Ascending aorta (tissue), 2 donors: ENCODE results near the gene EXOSC2. TPM values are rescaled to one million over a fixed set of nuclear protein-coding genes. Genes with fewer than 3 reads are reported as not detected.

Experiments
- DNase-seq, 2 donors: peaks; one replicate each; pipeline ENCODE4 v3.0.0-alpha.2; 2019; ENCODE audit warnings: low spot score in 2 of 2
- H3K27ac ChIP-seq, 2 donors: fragments of 200-600 bp; sonication (generic); one replicate each; pipeline ENCODE4 v1.5.1; 2016 to 2017; ENCODE audit warnings: mild to moderate bottlenecking in 1 of 2
- H3K27me3 ChIP-seq: fragments of 200-600 bp; sonication (generic); one replicate; pipeline ENCODE4 v1.5.1; 2017
- H3K36me3 ChIP-seq, 2 donors: fragments of 200-600 bp; sonication (generic); one replicate each; pipeline ENCODE4 v1.5.1; 2016
- H3K4me1 ChIP-seq, 2 donors: fragments of 200-600 bp; sonication (generic); one replicate each; pipeline ENCODE4 v1.5.1; 2016 to 2017; ENCODE audit warnings: mild to moderate bottlenecking in 1 of 2
- H3K4me3 ChIP-seq, 2 donors: fragments of 200-600 bp; sonication (generic); one replicate each; pipeline ENCODE4 v1.5.1; 2016 to 2017; ENCODE audit warnings: mild to moderate bottlenecking in 1 of 2
- H3K9me3 ChIP-seq, 2 donors: fragments of 200-600 bp; sonication (generic); one replicate each; pipeline ENCODE4 v1.5.1; 2016
- intact Hi-C: fragments of 100-400 bp; cut with DNase I; formaldehyde crosslinking; loops from one replicate; pipeline ENCODE4 v1.15.1; 2023
- total RNA-seq: library from RNA; depleted of rRNA; stranded (reverse); fragments of >200 nt; gene quantifications from one replicate; pipeline ENCODE4 v1.1.0, GENCODE V29; 2016
- TF ChIP-seq, protein P1 (sequence below), 3 experiments: fragments of 200-600 bp in 2 of 3; fragments of 450-650 bp in 1 of 3; sonication (generic) in 2 of 3; IDR thresholded peaks; one replicate each; pipeline ENCODE4 v1.5.1; 2016 to 2019; ENCODE audit warnings: antibody characterized with exemption in 3 of 3, mild to moderate bottlenecking in 1 of 3, moderate library complexity in 1 of 3

EXOSC2 gene
- total RNA-seq, 1 donor from 2014 or later: 20.6 TPM

DNA sequence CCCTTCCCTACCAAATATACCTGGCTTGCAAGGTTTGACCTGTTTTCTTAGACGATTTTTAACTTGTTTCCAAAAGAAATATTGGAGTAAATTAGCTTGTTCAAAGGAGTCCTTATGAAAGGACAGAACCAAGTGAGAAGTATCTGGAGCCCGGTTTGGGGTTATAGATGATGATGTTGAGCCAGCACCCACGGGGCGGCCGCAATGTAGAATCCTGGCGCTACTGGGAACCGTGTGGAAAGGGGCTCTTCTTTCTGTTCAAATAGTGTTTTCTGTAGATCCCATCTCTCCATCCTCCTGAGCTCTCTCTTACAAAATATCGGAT, 517 bp upstream of the EXOSC2 start:
- TF ChIP-seq, protein P1, sequence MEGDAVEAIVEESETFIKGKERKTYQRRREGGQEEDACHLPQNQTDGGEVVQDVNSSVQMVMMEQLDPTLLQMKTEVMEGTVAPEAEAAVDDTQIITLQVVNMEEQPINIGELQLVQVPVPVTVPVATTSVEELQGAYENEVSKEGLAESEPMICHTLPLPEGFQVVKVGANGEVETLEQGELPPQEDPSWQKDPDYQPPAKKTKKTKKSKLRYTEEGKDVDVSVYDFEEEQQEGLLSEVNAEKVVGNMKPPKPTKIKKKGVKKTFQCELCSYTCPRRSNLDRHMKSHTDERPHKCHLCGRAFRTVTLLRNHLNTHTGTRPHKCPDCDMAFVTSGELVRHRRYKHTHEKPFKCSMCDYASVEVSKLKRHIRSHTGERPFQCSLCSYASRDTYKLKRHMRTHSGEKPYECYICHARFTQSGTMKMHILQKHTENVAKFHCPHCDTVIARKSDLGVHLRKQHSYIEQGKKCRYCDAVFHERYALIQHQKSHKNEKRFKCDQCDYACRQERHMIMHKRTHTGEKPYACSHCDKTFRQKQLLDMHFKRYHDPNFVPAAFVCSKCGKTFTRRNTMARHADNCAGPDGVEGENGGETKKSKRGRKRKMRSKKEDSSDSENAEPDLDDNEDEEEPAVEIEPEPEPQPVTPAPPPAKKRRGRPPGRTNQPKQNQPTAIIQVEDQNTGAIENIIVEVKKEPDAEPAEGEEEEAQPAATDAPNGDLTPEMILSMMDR (IDR thresholded peaks at IDR 0.05): no peak
- Histone ChIP-seq H3K27ac (peak overlapping the region; percentile 15 to 37), H3K36me3 (peaks cover 13 to 24% of the 10 kb centered on the region in 2 donors), H3K4me1 (peaks cover 0 to 14% of the 10 kb centered on the region in 2 donors), H3K9me3 (no peaks in the 10 kb centered on the region), H3K27me3 (no peaks in the 10 kb centered on the region), H3K4me3 (peak overlapping the region; percentile 43 to 77)
- no peak for DNase-seq
- intact Hi-C loops: loop anchor here (1.0 to 10.0 kb wide), 3 partner anchors 19 to 432 kb away; partner anchors contain the start of gene NUP214

DNA sequence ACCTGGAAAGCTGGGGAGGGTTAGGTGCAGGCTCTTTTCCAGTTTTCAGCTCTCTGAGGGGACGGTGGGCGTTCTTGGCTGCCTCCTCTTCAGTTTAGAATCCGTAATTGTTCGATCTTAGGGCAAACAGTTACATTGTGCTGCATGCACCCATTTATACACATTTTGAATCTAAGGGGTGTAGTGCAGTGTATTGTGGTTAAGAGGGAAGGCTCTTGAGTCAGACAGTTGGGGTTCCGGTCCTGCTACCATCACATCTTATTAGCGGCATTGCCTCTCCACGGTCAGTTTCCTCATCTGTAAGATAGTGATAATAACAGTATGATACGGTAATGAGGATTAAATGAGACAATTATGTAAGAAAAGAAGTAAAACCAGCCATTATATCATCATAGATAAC, 625 bp downstream of the EXOSC2 start:
- no peak for DNase-seq
- Histone ChIP-seq H3K4me1 (peaks cover 0 to 14% of the 10 kb centered on the region in 2 donors), H3K9me3 (no peaks in the 10 kb centered on the region), H3K27me3 (no peaks in the 10 kb centered on the region), H3K4me3 (peak overlapping the region; percentile 54 to 77), H3K36me3 (peaks cover 18 to 35% of the 10 kb centered on the region in 2 donors), H3K27ac (no peak overlapping the region)
- TF ChIP-seq, protein P1 (IDR thresholded peaks at IDR 0.05): no peak
- intact Hi-C loops: loop anchor here (5.0 to 10.0 kb wide), 2 partner anchors 153 to 431 kb away; partner anchors contain the start of gene NUP214

DNA sequence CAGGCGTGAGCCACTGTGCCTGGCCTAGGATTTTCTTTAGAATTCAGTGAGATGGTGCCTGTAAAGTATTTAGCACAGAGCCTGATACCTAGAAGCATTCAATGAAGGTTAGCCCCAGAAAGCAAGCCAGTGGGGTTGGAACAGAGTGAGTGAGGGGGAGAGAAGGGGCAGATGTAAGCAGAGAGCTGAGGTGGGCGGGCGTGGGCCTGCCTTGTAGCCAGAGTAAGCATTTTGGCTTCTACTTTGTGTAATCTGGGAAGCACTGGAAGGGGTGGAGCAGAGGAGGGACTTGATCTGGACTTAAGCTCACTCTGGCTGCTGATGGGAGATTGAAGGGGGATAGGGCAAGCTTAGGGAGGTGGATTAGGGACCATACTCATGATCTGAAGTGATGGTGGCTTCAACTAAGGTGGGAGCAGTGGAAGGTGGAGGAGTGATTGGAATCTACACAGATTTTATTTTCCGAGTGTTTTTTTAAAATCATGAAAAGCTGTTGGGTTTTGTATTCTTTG, 2.6 kb downstream of the EXOSC2 start:
- H3K9me3 ChIP-seq: no peaks in the 10 kb centered on the region
- no peak overlapping the region for H3K27ac ChIP-seq
- H3K4me3 ChIP-seq: no peak overlapping the region
- H3K4me1 ChIP-seq: peaks cover 0 to 22% of the 10 kb centered on the region in 2 donors
- DNase-seq: no peak
- no peaks in the 10 kb centered on the region for H3K27me3 ChIP-seq
- TF ChIP-seq, protein P1 (IDR thresholded peaks at IDR 0.05): no peak
- intact Hi-C loops: loop anchor here (10.0 kb wide), 1 partner anchor 429 kb away; the partner anchor contains the start of gene NUP214
- H3K36me3 ChIP-seq: peaks cover 25 to 43% of the 10 kb centered on the region in 2 donors

DNA sequence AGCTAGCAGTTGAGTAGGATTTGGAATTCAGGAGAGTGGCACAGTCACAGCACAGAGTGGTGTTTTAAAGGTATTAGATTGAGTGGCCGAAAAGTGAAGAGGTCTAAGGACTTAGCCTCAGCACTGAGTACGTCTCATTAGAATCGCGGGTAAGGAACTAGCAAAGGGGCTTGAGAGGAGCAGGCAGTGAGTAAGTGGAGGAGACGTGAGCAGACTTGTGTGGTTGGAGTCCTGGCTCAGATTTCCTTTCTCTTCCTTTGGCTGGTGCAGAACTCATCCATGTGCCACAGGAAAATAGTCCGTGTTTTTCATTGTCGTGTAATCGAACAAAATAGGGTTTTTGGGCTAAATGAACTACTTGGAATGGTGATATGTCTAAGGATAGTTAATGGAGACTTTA, 3.4 kb downstream of the EXOSC2 start:
- H3K36me3 ChIP-seq: peaks cover 29 to 46% of the 10 kb centered on the region in 2 donors
- H3K27me3 ChIP-seq: no peaks in the 10 kb centered on the region
- no peak for DNase-seq
- no peak overlapping the region for H3K4me3 ChIP-seq
- TF ChIP-seq, protein P1 (IDR thresholded peaks at IDR 0.05): no peak
- H3K27ac ChIP-seq: no peak overlapping the region
- no peaks in the 10 kb centered on the region for H3K9me3 ChIP-seq
- intact Hi-C loops: loop anchor here (10.0 kb wide), 1 partner anchor 428 kb away; the partner anchor contains the start of gene NUP214
- H3K4me1 ChIP-seq: peaks cover 0 to 26% of the 10 kb centered on the region in 2 donors

DNA sequence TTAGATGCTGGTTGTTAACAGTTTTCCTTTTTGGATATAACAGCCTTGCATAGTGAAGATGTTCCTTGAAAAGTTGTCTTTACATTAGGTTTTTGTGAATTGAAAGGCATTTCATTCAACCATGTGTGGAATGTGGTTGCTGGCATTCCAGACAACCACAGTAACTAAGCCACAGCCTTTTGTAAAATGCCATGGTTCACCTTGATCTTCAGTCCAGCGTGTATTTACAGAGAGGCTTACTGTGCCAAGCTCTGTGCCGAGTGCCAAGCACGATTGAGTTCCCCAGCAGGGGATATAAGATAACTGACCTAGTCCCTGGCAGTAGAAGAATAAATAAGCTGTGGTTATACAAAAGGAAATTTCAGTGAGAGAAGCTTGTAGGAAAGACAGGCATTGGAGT, 4.9 kb downstream of the EXOSC2 start:
- H3K36me3 ChIP-seq: peaks cover 41 to 59% of the 10 kb centered on the region in 2 donors
- TF ChIP-seq, protein P1 (IDR thresholded peaks at IDR 0.05): no peak
- no peak overlapping the region for H3K4me3 ChIP-seq
- DNase-seq: no peak
- peaks cover 0 to 26% of the 10 kb centered on the region in 2 donors for H3K4me1 ChIP-seq
- H3K9me3 ChIP-seq: no peaks in the 10 kb centered on the region
- intact Hi-C loops: loop anchor here (10.0 kb wide), 1 partner anchor 426 kb away; the partner anchor contains the start of gene NUP214
- H3K27me3 ChIP-seq: no peaks in the 10 kb centered on the region
- no peak overlapping the region for H3K27ac ChIP-seq
